ENCODE results near the gene EIF3I. TPM values are rescaled to one million over a fixed set of nuclear protein-coding genes. Genes with fewer than 3 reads are reported as not detected.

The EIF3I gene
- total and polyA plus RNA-seq, 2 of the 8 experiments (the other 6 are each of a cell fraction or from before 2014, with no cell fraction given), result 247 to 346 TPM

DNA sequence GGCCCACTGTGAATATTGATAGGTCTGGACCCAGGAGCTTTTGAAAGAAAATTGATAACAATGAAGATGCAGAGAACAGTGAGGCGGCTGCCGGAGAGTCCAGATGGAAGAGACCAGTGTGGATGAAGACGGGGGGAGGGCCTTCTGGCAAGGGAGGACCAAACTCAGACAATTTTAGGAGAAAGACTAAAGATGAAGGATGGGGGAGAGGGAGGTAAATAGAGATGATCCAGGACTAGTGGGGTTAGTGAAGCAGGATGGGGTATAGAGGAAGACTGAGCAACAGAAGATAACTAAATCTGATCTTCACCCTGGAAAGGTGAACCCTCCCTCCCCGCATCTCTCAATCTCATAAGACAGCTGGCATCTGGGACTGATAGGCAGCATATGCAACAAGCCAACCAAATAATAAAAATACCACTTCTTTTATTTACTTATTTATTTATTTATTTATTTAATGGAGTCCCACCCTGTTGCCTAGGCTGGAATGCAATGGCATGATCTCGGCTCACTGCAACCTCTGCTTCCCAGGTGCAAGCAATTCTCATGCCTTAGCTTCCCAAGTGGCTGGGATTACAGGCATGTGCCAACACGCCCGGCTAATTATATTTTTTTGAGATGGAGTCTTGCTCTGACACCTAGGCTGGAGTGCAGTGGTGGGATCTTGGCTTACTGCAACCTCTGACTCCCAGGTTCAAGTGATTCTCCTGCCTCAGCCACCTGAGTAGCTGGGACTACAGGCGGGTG lies 10.5 kb downstream of the EIF3I start (continued):
- no peak for TF ChIP-seq CHD2 (IDR thresholded peaks at IDR 0.05; ENCODE audit: low read length)
- no peak for TF ChIP-seq EZH2 (IDR thresholded peaks at IDR 0.05; ENCODE audit: low read depth, low read length, severe bottlenecking)
- TF ChIP-seq NRF1 (IDR thresholded peaks at IDR 0.05; ENCODE audit: low read depth, low read length), result no peak
- TF ChIP-seq, protein P1, sequence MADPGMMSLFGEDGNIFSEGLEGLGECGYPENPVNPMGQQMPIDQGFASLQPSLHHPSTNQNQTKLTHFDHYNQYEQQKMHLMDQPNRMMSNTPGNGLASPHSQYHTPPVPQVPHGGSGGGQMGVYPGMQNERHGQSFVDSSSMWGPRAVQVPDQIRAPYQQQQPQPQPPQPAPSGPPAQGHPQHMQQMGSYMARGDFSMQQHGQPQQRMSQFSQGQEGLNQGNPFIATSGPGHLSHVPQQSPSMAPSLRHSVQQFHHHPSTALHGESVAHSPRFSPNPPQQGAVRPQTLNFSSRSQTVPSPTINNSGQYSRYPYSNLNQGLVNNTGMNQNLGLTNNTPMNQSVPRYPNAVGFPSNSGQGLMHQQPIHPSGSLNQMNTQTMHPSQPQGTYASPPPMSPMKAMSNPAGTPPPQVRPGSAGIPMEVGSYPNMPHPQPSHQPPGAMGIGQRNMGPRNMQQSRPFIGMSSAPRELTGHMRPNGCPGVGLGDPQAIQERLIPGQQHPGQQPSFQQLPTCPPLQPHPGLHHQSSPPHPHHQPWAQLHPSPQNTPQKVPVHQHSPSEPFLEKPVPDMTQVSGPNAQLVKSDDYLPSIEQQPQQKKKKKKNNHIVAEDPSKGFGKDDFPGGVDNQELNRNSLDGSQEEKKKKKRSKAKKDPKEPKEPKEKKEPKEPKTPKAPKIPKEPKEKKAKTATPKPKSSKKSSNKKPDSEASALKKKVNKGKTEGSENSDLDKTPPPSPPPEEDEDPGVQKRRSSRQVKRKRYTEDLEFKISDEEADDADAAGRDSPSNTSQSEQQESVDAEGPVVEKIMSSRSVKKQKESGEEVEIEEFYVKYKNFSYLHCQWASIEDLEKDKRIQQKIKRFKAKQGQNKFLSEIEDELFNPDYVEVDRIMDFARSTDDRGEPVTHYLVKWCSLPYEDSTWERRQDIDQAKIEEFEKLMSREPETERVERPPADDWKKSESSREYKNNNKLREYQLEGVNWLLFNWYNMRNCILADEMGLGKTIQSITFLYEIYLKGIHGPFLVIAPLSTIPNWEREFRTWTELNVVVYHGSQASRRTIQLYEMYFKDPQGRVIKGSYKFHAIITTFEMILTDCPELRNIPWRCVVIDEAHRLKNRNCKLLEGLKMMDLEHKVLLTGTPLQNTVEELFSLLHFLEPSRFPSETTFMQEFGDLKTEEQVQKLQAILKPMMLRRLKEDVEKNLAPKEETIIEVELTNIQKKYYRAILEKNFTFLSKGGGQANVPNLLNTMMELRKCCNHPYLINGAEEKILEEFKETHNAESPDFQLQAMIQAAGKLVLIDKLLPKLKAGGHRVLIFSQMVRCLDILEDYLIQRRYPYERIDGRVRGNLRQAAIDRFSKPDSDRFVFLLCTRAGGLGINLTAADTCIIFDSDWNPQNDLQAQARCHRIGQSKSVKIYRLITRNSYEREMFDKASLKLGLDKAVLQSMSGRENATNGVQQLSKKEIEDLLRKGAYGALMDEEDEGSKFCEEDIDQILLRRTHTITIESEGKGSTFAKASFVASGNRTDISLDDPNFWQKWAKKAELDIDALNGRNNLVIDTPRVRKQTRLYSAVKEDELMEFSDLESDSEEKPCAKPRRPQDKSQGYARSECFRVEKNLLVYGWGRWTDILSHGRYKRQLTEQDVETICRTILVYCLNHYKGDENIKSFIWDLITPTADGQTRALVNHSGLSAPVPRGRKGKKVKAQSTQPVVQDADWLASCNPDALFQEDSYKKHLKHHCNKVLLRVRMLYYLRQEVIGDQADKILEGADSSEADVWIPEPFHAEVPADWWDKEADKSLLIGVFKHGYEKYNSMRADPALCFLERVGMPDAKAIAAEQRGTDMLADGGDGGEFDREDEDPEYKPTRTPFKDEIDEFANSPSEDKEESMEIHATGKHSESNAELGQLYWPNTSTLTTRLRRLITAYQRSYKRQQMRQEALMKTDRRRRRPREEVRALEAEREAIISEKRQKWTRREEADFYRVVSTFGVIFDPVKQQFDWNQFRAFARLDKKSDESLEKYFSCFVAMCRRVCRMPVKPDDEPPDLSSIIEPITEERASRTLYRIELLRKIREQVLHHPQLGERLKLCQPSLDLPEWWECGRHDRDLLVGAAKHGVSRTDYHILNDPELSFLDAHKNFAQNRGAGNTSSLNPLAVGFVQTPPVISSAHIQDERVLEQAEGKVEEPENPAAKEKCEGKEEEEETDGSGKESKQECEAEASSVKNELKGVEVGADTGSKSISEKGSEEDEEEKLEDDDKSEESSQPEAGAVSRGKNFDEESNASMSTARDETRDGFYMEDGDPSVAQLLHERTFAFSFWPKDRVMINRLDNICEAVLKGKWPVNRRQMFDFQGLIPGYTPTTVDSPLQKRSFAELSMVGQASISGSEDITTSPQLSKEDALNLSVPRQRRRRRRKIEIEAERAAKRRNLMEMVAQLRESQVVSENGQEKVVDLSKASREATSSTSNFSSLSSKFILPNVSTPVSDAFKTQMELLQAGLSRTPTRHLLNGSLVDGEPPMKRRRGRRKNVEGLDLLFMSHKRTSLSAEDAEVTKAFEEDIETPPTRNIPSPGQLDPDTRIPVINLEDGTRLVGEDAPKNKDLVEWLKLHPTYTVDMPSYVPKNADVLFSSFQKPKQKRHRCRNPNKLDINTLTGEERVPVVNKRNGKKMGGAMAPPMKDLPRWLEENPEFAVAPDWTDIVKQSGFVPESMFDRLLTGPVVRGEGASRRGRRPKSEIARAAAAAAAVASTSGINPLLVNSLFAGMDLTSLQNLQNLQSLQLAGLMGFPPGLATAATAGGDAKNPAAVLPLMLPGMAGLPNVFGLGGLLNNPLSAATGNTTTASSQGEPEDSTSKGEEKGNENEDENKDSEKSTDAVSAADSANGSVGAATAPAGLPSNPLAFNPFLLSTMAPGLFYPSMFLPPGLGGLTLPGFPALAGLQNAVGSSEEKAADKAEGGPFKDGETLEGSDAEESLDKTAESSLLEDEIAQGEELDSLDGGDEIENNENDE (IDR thresholded peaks at IDR 0.05; ENCODE audit: insufficient replicate concordance, low read length), result no peak
- TF ChIP-seq HDAC2 (IDR thresholded peaks at IDR 0.05; ENCODE audit: borderline replicate concordance in 1 of 2, low read depth in 2 of 2, low read length in 2 of 2), result no peak
